NCI-H2196 (cell line): Measurements from ENCODE around the gene CD244.
"Not testable (repeated sequence)": the region's sequence is repeated elsewhere in the genome, so short reads cannot be mapped to it uniquely, and the experiment has no call there.

Experiments
- DNase-seq: peaks from one replicate; lab custom pipeline; 2025; ENCODE audit not compliant: unreplicated experiment; lab: John Stamatoyannopoulos, UW

CD244 gene

GRCh38 chr1:160862203-160863060 lies at the start of gene CD244:
TSS of gene CD244 (minus strand) at chr1:160862887. CDS start at chr1:160862677, 210 bp downstream.
- no peak for DNase-seq

- DNase-seq = no peak
Observed at GRCh38 chr1:160911925-160912324, 49.2 kb upstream of the CD244 start.

DNA sequence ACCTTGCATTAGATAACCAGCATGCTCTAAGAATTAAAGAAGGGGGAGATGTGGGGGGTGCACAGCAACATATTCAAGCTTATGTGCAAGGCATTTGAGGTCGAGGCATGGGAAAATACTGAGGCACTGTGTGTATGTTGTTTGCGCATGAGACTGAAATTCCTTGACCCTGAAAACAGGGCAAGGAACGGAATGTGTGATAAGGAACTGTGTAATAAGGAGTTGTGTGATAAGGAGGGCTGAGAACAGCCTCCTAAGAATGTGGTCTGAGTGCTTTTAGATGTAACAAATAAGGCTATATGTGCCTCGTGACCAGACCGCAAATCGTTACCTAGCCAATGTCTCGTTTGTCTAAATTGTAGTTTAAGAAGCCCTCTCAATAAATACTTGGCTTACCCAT lies 48.8 kb upstream of the CD244 start:
- DNase-seq = no peak

DNA sequence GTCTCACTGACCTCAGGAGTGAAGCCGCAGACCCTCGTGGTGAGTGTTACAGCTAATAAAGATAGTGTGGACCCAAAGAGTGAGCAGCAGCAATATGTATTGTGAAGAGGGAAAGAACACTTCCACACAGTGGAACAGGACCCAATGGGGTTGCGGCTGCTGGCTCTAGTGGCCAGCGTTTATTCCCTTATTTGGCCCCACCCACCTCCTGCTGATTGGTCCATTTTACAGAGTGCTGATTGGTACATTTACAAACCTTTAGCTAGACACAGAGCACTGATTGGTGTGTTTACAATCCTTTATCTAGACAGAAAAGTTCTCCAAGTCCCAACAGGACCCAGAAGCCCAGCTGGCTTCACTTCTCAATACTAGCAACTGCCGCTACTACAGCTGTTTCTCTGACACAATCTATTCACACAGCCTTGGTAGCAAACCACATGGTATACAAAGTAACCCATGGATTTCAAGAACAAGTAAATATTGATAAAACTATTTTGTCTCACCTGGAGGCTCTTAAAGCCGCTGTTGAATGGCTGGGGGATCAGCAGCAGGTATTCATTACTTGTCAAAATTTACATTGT lies 47.6 kb upstream of the CD244 start:
- no peak for DNase-seq

DNA sequence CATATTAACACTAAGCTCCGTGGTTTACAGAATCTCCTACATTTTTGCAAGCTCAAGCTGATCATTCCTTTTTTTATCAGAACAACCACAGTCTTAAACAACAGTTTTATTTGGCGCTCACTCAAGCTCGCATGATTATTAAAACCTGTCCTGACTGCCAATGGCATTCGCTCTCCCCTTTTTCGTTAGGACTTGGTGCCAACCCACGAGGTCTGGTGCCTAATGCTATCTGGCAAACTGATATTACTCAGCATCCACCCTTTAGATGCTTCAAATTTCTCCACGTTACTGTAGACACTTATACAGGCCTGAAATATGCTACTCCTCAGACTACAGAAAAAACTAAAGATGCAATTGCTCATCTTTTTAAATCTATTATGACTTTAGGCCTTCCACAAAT lies 45.3 kb upstream of the CD244 start:
- DNase-seq = no peak

DNA sequence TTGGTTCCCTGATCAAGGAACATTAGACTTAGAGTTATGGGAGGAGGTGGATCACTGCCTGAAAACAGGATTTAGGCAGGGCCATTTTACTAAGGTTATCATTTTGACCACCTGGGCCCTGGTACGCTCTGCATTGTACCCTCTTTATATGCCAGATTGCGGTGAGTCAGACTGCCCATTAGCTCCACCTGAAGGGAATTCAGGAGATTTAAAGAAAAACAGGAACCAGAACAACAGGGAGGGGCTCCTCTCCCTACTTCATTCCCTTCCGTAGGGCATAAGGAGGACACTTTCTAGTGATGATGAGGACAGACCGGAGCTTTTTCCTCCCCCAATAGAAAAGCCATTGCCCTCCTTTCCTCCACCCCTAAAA lies 42.9 kb upstream of the CD244 start:
- no peak for DNase-seq

DNA sequence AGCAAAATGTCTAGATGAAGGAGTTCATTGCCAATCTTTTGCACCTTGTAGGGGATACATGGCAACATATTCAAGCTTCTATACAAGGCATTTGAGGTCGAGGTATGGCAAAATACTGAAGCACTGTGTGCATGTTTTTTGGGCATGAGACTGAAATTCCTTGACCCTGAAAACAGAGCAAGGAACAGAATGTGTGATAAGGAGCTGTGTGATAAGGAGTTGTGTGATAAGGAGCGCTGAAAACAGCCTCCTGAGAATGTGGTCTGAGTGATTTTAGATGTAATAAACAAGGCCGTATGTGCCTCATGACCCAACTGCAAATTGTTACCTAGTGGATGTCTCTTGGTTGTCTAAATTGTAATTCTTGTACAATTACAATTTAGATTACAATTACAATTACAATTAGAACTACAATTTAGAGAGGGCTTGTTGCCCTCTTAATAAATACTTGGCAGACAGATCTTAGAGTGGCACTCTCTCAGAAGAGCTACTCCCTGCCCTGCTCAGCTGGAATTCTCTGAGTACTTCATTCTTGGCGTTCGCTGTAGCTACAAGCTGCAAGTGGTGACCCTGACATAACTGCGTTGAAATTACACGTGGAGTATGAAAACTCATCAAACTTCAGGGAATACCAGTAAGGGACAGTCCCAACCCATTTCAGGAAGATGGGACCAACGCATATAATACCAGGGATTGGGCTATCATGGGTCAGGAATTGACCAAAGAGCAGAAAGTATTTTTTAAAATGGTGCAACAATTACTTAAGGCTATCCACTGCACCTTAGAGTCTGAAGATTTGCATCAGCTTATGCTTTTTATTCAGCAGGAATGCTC lies 42.3 kb upstream of the CD244 start:
- no peak for DNase-seq

- not testable (repeated sequence) for DNase-seq
Observed at GRCh38 chr1:160902251-160902650, 39.6 kb upstream of the CD244 start.

- no peak for DNase-seq
Observed at GRCh38 chr1:160901768-160902167, 39.1 kb upstream of the CD244 start.

GRCh38 chr1:160900683-160901082 lies 38.0 kb upstream of the CD244 start:
- not testable (repeated sequence) for DNase-seq

DNA sequence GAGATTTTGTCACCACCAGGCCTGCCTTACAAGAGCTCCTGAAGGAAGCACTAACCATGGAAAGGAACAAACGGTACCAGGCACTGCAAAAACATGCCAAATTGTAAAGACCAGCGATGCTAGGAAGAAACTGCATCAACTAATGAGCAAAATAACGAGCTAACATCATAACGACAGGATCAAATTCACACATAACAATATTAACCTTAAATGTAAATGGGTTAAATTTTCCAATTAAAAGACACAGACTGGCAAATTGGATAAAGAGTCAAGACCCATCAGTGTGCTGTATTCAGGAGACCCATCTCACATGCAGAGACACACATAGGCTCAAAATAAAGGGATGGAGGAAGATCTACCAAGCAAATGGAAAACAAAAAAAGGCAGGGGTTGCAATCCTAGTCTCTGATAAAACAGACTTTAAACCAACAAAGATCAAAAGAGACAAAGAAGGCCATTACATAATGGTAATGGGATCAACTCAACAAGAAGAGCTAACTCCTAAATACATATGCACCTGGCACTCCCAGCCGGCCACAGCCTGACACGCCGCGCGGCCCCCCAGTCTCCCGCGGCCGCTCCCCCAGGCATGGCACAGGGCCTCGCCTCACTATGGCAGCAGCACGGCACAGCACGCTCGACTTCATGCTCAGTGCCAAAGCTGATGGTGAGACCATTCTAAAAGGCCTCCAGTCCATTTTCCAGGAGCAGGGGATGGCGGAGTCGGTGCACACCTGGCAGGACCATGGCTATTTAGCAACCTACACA lies 31.9 kb upstream of the CD244 start:
- not testable (repeated sequence) for DNase-seq

- no peak for DNase-seq
Observed at GRCh38 chr1:160891474-160891873, 28.8 kb upstream of the CD244 start.

DNA sequence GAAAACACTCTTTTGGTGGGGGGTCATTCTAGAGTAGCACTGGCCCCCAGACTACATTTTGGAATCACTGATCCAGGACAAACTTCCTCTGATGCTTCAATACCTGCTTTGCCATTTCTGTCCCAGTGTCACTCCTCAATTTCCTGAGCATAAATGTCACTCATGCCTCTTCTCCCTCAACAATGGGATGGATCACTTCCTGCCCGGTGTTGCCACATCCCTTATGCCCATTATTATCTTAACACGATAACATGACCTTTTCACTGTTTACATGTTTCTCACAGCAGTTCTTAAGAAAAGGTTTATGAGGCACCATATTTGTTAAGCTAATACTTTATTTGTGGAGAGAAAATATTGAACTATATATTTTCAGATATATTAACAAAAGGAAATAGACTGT lies 26.2 kb upstream of the CD244 start:
- DNase-seq = no peak

GRCh38 chr1:160887071-160887470 lies 24.4 kb upstream of the CD244 start:
- no peak for DNase-seq

DNA sequence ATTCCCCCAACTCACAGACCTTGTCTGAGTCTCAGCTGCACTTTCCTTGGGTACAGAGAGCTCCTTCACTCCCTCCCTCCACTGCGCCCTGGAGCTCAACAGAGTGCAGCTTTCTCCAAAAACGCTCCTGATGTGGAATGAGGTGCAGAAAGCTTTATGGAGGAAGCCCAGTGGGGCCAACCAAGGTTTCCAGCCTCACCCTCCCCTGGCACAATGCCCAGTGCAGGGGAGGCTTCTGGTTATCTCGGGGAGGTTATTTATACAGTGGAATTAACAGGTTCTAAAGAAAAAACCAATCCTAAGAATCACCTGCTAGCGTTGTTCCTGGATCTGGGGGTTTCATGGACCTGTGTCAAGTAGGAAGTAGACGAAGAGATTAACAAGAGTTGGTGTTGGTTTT lies 22.4 kb upstream of the CD244 start, which contains the start of gene ITLN1:
Gene ITLN1 (minus strand): TSS at position 139 of the 400 bp plus-strand sequence. CDS start 303 bp downstream, outside the sequence.
- no peak for DNase-seq

DNA sequence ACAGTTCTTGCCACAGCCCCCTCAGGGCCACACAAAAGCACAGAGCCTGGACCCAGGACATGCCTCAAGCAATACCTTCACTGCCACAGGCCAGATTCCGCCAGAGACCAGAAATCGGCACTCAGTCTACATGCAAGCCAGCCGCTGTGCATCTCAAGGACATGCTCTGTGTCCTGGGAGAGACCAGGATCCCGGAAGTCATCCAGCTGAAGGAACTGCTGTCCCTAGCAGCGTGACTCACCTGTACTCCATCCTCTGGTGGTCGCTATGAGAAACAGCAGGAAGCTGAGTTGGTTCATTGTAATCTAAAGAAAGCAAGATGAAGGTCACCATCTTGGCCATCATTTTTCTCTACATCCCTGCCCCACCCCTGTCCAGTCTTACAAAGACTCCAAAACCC lies 21.9 kb upstream of the CD244 start:
- no peak for DNase-seq

DNA sequence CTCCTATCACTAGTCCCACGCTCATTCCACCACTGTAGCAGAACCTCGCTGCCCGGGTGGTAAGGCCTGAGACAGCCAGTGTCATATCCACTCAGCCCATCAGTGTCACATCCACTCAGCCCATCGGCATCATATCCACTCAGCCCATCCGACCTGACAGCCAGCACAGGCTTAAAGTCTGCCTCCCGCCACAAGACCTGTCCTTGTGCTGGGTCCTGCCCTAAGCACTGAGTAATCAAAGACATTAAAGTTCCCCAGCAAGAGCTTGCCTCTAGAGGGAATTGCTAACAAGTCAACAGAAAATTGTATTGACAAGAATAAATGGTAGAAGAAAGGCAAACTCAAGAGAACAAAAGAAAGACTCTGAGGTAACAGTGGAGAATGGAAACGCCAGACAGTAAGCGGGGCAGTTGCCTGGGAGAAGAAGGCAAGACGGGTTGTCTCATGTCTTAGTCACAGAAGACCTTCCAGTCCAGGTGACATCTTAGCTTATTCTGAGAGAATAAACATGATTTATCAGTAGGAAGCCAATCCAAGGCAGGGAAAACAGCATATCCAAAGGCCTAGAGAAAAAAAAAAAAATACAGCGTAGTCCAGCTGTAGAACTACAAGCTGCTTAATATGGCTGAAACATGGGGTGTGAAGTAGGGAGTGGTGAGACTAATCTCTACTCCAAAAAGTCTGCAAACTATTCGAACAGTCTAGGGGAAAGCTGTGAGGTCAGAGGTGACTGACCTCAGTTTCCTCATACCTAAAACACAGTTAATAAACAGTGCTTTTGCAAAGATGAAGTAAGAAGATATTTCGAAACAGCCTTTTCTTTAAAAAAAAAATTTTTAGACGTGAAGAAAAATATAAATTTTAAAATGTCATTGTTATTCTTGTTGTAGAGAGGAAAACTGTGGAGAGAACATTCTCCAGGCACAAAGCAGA lies 21.2 kb upstream of the CD244 start:
- no peak for DNase-seq

DNA sequence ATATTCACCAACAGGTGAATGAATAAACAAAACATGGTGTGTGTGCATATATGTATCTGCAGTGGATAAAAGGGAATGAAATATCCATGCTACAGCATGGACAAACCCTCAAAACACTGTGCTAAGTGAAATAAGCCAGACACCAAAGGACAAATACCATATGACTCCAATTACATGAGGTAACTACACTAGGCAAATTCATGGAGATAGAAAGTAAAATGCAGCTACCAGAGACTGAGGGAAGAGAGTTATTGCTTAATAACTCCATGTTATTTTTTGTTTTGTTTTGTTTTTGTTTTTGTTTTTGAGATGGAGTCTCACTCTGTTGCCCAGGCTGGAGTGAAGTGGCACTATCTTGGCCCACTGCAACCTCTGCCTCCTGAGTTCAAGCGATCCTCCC lies 19.9 kb upstream of the CD244 start:
- no peak for DNase-seq

DNA sequence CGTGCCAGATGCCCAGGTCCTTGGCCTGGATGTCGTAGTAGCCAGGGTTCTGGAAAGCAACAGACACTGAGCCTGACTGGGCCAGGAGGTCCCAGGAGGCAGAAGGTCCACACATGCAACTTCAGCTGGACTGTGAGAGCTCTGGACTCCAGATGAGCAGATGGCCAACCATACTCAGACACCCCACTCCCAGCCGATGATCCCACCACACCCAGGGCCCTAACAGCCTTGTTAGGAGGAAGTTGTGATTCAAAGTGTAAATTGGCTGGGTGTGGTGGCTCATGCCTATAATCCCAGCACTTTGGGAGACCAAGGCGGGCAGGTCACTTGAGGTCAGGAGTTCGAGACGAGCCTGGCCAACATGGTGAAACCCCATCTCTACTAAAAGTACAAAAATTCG lies 18.6 kb upstream of the CD244 start:
- DNase-seq = not testable (repeated sequence)

- no peak for DNase-seq
Observed at GRCh38 chr1:160880216-160880615, 17.5 kb upstream of the CD244 start.
